HL-60 (cell line): Measurements from ENCODE around the gene MICA.
"Not testable (repeated sequence)": the region's sequence is repeated elsewhere in the genome, so short reads cannot be mapped to it uniquely, and the experiment has no call there.

Experiments used
- GABPA ChIP-seq: IDR thresholded peaks from 2 replicates; pipeline ENCODE4 v1.6.1; 2012; ENCODE audit warnings: low read depth
- POLR2AphosphoS5 ChIP-seq: IDR thresholded peaks from 2 replicates; pipeline ENCODE4 v1.6.1; 2012; ENCODE audit warnings: low read depth
- TF ChIP-seq, protein P1 (sequence below): IDR thresholded peaks from one replicate; pipeline ENCODE4 v1.5.1; 2011; ENCODE audit warnings: low read length, control low read depth, inconsistent platforms; ENCODE audit not compliant: insufficient read depth
- TF ChIP-seq, protein P2 (sequence below): IDR thresholded peaks from 2 replicates; pipeline ENCODE4 v1.6.1; 2012; ENCODE audit warnings: low read depth; ENCODE audit not compliant: insufficient replicate concordance

- TF ChIP-seq, protein P1, sequence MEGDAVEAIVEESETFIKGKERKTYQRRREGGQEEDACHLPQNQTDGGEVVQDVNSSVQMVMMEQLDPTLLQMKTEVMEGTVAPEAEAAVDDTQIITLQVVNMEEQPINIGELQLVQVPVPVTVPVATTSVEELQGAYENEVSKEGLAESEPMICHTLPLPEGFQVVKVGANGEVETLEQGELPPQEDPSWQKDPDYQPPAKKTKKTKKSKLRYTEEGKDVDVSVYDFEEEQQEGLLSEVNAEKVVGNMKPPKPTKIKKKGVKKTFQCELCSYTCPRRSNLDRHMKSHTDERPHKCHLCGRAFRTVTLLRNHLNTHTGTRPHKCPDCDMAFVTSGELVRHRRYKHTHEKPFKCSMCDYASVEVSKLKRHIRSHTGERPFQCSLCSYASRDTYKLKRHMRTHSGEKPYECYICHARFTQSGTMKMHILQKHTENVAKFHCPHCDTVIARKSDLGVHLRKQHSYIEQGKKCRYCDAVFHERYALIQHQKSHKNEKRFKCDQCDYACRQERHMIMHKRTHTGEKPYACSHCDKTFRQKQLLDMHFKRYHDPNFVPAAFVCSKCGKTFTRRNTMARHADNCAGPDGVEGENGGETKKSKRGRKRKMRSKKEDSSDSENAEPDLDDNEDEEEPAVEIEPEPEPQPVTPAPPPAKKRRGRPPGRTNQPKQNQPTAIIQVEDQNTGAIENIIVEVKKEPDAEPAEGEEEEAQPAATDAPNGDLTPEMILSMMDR: not testable (repeated sequence)
- TF ChIP-seq POLR2AphosphoS5, GABPA: not testable (repeated sequence)
- TF ChIP-seq, protein P2, sequence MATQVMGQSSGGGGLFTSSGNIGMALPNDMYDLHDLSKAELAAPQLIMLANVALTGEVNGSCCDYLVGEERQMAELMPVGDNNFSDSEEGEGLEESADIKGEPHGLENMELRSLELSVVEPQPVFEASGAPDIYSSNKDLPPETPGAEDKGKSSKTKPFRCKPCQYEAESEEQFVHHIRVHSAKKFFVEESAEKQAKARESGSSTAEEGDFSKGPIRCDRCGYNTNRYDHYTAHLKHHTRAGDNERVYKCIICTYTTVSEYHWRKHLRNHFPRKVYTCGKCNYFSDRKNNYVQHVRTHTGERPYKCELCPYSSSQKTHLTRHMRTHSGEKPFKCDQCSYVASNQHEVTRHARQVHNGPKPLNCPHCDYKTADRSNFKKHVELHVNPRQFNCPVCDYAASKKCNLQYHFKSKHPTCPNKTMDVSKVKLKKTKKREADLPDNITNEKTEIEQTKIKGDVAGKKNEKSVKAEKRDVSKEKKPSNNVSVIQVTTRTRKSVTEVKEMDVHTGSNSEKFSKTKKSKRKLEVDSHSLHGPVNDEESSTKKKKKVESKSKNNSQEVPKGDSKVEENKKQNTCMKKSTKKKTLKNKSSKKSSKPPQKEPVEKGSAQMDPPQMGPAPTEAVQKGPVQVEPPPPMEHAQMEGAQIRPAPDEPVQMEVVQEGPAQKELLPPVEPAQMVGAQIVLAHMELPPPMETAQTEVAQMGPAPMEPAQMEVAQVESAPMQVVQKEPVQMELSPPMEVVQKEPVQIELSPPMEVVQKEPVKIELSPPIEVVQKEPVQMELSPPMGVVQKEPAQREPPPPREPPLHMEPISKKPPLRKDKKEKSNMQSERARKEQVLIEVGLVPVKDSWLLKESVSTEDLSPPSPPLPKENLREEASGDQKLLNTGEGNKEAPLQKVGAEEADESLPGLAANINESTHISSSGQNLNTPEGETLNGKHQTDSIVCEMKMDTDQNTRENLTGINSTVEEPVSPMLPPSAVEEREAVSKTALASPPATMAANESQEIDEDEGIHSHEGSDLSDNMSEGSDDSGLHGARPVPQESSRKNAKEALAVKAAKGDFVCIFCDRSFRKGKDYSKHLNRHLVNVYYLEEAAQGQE: not testable (repeated sequence)
Observed at GRCh38 chr6:31388916-31389801, 14.2 kb upstream of the MICA start.
